ENCODE measurements around the gene PCSK9. TPM values are rescaled to one million over a fixed set of nuclear protein-coding genes. Genes with fewer than 3 reads are reported as not detected.

The PCSK9 gene
- total and polyA plus RNA-seq, 2 of the 13 experiments (the other 11 are each of a cell fraction or from before 2014, with no cell fraction given) = 33.3 to 80.5 TPM

GRCh38 chr1:55039342-55040082 is at the start of gene PCSK9 (continued):
- TF ChIP-seq ZNF432 (CRISPR knock-in tag; IDR thresholded peaks at IDR 0.05; ENCODE audit: borderline replicate concordance) (no peak), TBX3 (IDR thresholded peaks at IDR 0.05; ENCODE audit: borderline replicate concordance) (no peak), KDM4B (CRISPR knock-in tag; IDR thresholded peaks at IDR 0.05) (peak; percentile 75), TFAP4 (IDR thresholded peaks at IDR 0.05; ENCODE audit: borderline replicate concordance, low read depth) (peak; percentile 15; the same call in 1 of the 2 replicates), ZNF800 (CRISPR knock-in tag; IDR thresholded peaks at IDR 0.05) (peak; percentile 99), PRDM4 (CRISPR knock-in tag; IDR thresholded peaks at IDR 0.05; ENCODE audit: borderline replicate concordance) (0 out of 2 replicates have a peak, but pooled peaks have one; percentile 70), DMAP1 (CRISPR knock-in tag; IDR thresholded peaks at IDR 0.05) (peak; percentile 73; the same call in 1 of the 2 replicates), JUND (CRISPR knock-in tag; IDR thresholded peaks at IDR 0.05) (peak; percentile 46; the same call in 1 of the 2 replicates), KLF11 (CRISPR knock-in tag; IDR thresholded peaks at IDR 0.05) (peak; percentile 78; the same call in 1 of the 2 replicates), ISL2 (CRISPR knock-in tag; IDR thresholded peaks at IDR 0.05) (no peak), ZNF616 (CRISPR knock-in tag; IDR thresholded peaks at IDR 0.05; ENCODE audit: low read depth) (peak; percentile 53; the same call in 1 of the 2 replicates), ZFP62 (CRISPR knock-in tag; IDR thresholded peaks at IDR 0.05) (no peak), ZBTB21 (CRISPR knock-in tag; IDR thresholded peaks at IDR 0.05) (no peak), IKZF4 (CRISPR knock-in tag; IDR thresholded peaks at IDR 0.05; ENCODE audit: borderline replicate concordance, low read depth, not compliant biosample characterization) (peak; percentile 90), PAF1 (CRISPR knock-in tag; IDR thresholded peaks at IDR 0.05) (no peak), ZNF547 (CRISPR knock-in tag; IDR thresholded peaks at IDR 0.05) (peak; percentile 90), CHD4 (IDR thresholded peaks at IDR 0.05; ENCODE audit: borderline replicate concordance, low read length) (no peak), ZNF12 (CRISPR knock-in tag; IDR thresholded peaks at IDR 0.05) (peak; percentile 80; the same call in 1 of the 2 replicates), SP5 (CRISPR knock-in tag; IDR thresholded peaks at IDR 0.05; ENCODE audit: borderline replicate concordance, low read depth) (peak; percentile 27; the same call in 1 of the 2 replicates), ZSCAN9 (CRISPR knock-in tag; IDR thresholded peaks at IDR 0.05; ENCODE audit: borderline replicate concordance) (no peak; the same call in none of the 2 replicates), ZNF282 (IDR thresholded peaks at IDR 0.05; ENCODE audit: partially characterized antibody) (no peak), REST (IDR thresholded peaks at IDR 0.05; ENCODE audit: borderline replicate concordance in 1 of 2, low read depth in 1 of 2, low read length in 2 of 2) (peak in 1 of 2 experiments; percentile 70; a peak in 2 of 4 replicates)
